Fibroblast of lung (primary cell): Measurements from ENCODE around the gene PLA1A. TPM values are rescaled to one million over a fixed set of nuclear protein-coding genes. Genes with fewer than 3 reads are reported as not detected.

ENCODE experiments used
- polyA plus RNA-seq, 2 donors: library from polyadenylated mRNA; depleted of rRNA in 1 of 2; stranded (reverse) in 1 of 2; unstranded in 1 of 2; fragments of >200 nt; gene quantifications; 2 replicates each; pipeline ENCODE4 v1.2.1, GENCODE V29; 2011 to 2012; ENCODE audit warnings: missing spikeins in 1 of 2
- total RNA-seq: library from RNA; depleted of rRNA; stranded (reverse); fragments of >200 nt; gene quantifications from 2 replicates; pipeline ENCODE4 v1.2.1, GENCODE V29; 2014

Gene PLA1A
- total and polyA plus RNA-seq, 2 donors (not counting 1 experiment from before 2014, with no cell fraction given) = under 0.01 TPM; not detected in 1

Other genes with a start within 250 kb of the PLA1A start
- gene TMEM39A, start 134.3 kb upstream of the PLA1A start, total RNA-seq = 56.8 and 59.0 TPM in 2 replicates
- gene TMEM39A, start 134.3 kb upstream of the PLA1A start, polyA plus RNA-seq = 32.8 and 48.0 TPM in 2 replicates
- gene POGLUT1, start 128.9 kb upstream of the PLA1A start, total RNA-seq = 15.4 and 18.2 TPM in 2 replicates
- gene POGLUT1, start 128.9 kb upstream of the PLA1A start, polyA plus RNA-seq = 12.1 and 15.2 TPM in 2 replicates
- gene TIMMDC1, start 99.3 kb upstream of the PLA1A start, total RNA-seq = 52.6 and 59.5 TPM in 2 replicates
- 60.1 and 60.2 TPM in 2 replicates for gene TIMMDC1, start 99.3 kb upstream of the PLA1A start, polyA plus RNA-seq
- under 0.01 TPM in 2 replicates for gene CD80, start 38.3 kb upstream of the PLA1A start, total RNA-seq
- gene CD80, start 38.3 kb upstream of the PLA1A start, polyA plus RNA-seq = 0.06 TPM in 1 of 2 replicates, not detected in the other
- 3.1 and 7.4 TPM in 2 replicates for gene ADPRH, start 18.4 kb upstream of the PLA1A start, total RNA-seq
- 1.1 and 3.0 TPM in 2 replicates for gene ADPRH, start 18.4 kb upstream of the PLA1A start, polyA plus RNA-seq
- 0.17 and 0.26 TPM in 2 replicates for gene POPDC2, start 62.7 kb downstream of the PLA1A start, total RNA-seq
- gene POPDC2, start 62.7 kb downstream of the PLA1A start, polyA plus RNA-seq = 0.26 and 0.34 TPM in 2 replicates
- gene COX17, start 79.5 kb downstream of the PLA1A start, total RNA-seq = 13.9 and 21.0 TPM in 2 replicates
- 19.6 and 24.2 TPM in 2 replicates for gene COX17, start 79.5 kb downstream of the PLA1A start, polyA plus RNA-seq
- gene CFAP91, start 105.1 kb downstream of the PLA1A start, total RNA-seq = 0.17 and 0.77 TPM in 2 replicates
- gene CFAP91, start 105.1 kb downstream of the PLA1A start, polyA plus RNA-seq = 0.02 and 0.10 TPM in 2 replicates
- under 0.01 TPM in 1 of 2 replicates, not detected in the other for gene NR1I2, start 184.2 kb downstream of the PLA1A start, total RNA-seq
- gene NR1I2, start 184.2 kb downstream of the PLA1A start, polyA plus RNA-seq = 0.03 TPM in 1 of 2 replicates, not detected in the other